RPMI7951 (cell line): Measurements from ENCODE around the gene CRYZ. TPM values are rescaled to one million over a fixed set of nuclear protein-coding genes. Genes with fewer than 3 reads are reported as not detected.
"Not testable (repeated sequence)": the region's sequence is repeated elsewhere in the genome, so short reads cannot be mapped to it uniquely, and the experiment has no call there.

ENCODE experiments used
- DNase-seq: peaks from one replicate; pipeline ENCODE4 v3.0.0-alpha.2; 2012; ENCODE audit warnings: low read depth
- total RNA-seq: library from RNA; depleted of rRNA; stranded (reverse); fragments of >200 nt; shearing (Covaris generic); gene quantifications from 2 replicates; pipeline ENCODE4 v1.2.3, GENCODE V29; 2014; rRNA removed

Gene CRYZ
- total RNA-seq, 1 experiment from 2014 or later, result 168 TPM

DNA sequence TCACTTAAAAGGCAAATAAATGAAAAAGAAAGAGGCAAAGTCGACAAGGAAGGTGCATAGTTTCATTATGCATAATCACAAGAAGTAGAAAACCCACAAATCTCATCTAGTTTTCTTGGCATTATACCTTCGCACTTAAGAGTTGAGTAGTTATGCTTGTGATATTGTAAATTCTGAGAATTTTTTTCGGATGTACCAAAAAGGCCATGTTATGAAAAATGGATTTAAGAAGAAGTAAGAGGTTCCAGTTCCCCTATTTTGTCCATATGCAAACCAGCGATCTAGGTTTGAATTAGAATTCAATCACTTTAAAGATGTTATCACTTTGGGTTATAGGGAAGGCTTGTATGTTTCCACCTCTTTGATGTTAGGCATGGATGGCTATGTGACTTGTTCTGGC is 51.4 kb downstream of the CRYZ start:
- DNase-seq, result no peak

DNA sequence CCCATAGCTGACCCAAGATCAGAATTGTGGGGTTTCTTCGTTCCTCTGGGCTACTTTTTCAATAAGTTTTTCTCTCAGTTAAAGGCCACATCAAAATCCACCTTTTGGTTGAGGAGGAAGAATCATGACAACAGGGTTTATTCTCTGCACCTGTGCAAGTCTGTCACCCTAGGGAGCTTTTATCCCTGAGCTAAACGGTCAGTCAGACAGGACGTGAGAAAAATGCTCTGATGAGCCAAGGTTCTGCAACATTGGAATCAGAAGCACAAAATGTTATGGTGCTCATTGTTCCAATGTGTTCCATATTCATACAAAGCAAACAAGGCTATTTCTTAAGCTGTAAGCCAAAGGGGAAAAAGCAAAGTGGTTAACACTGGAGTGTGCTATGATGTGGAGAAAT is 51.8 kb downstream of the CRYZ start:
- DNase-seq, result no peak

GRCh38 chr1:74679811-74680210 is 53.0 kb downstream of the CRYZ start:
- peak; percentile 69 for DNase-seq

DNA sequence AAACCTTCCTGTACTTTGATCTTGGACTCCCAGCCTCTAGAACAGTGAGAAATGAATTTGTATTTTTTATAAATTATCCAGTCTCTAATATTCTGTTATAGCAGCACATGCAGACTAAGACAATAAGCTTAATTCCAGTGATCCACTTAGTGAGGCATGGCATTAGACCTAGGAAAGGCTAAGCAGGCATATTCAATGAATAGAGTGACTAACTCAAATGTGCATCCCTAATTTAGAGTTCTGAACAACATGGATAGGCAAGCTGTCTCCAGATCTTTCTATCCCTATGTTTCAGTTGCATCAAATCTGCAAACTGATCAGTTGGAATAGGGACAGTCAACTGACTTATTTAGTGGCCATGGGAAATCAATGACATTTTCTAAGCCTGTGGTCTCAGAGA is 54.9 kb downstream of the CRYZ start:
- no peak for DNase-seq

GRCh38 chr1:74674278-74675048 is 58.4 kb downstream of the CRYZ start:
- DNase-seq, result no peak

- DNase-seq, result peak; percentile 52
Observed at GRCh38 chr1:74673351-74674111, 59.3 kb downstream of the CRYZ start, which contains the start of gene ERICH3. Gene ERICH3 (minus strand): TSS chr1:74673792. CDS start chr1:74673519, 273 bp downstream.

GRCh38 chr1:74670866-74671265 is 62.0 kb downstream of the CRYZ start:
- not testable (repeated sequence) for DNase-seq

Other genes with a start within 250 kb of the CRYZ start
- gene LRRC53, start 220.4 kb downstream of the CRYZ start, total RNA-seq, result not detected in 2 replicates
- 0.68 and 0.72 TPM in 2 replicates for gene ERICH3, start 59.3 kb downstream of the CRYZ start, total RNA-seq
- gene TYW3, start 102 bp upstream of the CRYZ start, total RNA-seq, result 24.3 and 29.6 TPM in 2 replicates